HG03135 (cell line): ENCODE data around the gene ELMOD1.

ENCODE experiments used
- ATAC-seq: cut with Tn5 transposase; IDR thresholded peaks from one replicate; pipeline ENCODE4 v1.9.1; 2021; ENCODE audit warnings: mild to moderate bottlenecking, moderate library complexity; ENCODE audit not compliant: unreplicated experiment

The ELMOD1 gene

DNA sequence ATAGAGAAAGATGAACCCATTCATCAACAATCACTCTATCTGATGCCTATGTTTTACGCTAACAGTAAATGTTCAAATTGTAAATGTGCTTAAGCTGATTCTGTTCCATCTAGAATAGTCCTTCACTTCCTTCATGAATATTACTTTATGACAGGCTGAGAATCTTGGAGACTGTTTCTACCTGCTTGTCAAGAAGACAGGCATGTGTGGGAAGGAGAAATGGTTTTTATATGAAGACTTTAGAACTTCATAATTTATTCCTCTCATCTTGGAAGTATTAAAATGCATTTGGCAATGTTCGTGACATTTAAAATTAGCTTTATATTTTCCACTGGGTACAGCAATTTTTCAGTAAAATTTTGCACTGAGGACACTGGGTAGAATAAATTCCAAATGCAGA, 41.0 kb downstream of the ELMOD1 start:
- no peak for ATAC-seq

- no peak for ATAC-seq
Measured at GRCh38 chr11:107646783-107647182, 55.8 kb downstream of the ELMOD1 start.

DNA sequence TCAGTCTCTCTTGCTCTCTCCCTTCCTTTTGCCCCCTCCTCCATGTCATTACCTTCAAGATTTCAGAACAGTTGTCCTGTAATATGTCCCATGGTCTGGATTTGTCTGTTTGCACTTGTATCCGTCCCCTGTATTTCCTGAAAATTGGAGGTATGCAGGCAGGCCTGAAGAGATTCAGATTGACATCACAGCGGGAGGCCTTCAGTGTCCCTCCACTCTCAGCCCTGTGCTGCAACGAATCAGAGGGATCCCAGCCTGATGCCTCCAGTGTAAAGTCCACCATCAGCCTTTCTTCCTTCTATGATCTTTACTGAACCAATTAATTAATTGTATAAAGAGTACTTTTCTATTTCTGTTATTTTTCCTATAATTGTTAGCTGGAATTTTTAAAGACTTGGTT, 57.3 kb downstream of the ELMOD1 start:
- no peak for ATAC-seq

GRCh38 chr11:107651672-107652071, 60.7 kb downstream of the ELMOD1 start:
- ATAC-seq = no peak

- no peak for ATAC-seq
Measured at GRCh38 chr11:107653076-107653475, 62.1 kb downstream of the ELMOD1 start.

DNA sequence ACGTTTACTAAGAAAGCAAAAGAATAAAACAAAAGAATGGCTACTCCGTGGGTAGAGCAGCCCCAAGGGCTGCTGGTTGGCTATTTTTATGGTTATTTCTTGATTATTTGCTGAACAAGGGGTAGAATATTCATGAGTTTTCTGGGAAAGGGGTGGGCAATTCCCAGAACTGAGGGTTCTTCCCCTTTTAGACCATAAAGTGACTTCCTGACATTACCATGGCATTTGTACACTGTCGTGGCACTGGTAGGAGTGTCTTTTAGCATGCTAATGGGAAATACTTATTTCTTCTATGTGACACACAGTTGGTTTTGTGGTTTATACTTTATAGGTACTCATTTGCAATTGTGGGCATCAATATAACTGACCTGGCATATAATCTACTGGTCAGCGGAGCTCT, 64.7 kb downstream of the ELMOD1 start:
- ATAC-seq = no peak

- ATAC-seq = no peak
Measured at GRCh38 chr11:107659310-107659709, 68.4 kb downstream of the ELMOD1 start.

DNA sequence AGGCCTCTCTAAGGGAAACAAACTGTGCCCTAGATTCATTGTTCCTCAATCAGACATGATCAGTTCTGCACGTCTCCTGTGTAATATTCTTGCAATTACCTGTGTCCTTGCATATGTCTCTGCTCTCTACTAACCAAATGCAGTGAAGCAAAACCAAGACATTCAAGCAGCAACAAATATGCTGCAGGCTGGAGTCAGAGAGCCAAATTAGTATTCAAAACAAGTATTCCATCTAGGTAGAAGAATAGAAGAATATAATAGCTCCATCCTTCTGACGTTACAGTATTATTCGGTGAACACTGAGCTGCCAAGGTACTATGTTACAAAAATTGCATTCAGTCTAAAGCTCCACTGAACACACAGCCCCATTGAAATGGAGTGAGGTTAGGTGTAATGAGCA, 69.1 kb downstream of the ELMOD1 start:
- no peak for ATAC-seq

DNA sequence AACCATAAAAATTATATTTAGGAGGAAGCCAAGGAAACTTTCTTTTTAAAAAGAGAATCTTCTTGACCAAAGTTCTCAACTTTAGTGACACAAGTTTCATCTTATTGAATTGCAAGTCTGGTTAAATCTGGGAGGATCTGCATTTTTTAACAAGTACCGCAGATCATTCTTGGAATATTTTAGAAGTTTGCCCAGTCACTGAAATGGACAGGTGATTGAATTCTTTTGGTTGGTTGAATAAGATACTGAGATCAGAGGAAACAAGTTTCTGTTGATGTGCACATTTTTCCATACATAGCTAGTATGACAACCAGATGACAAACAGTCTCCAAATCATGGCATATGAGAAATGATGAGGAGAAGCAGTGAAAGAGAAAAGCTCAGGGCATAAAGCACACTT, 70.7 kb downstream of the ELMOD1 start:
- no peak for ATAC-seq

- no peak for ATAC-seq
Measured at GRCh38 chr11:107665018-107665417, 74.1 kb downstream of the ELMOD1 start.

GRCh38 chr11:107666911-107667613, 76.1 kb downstream of the ELMOD1 start:
- no peak for ATAC-seq

- ATAC-seq = no peak
Measured at GRCh38 chr11:107669191-107669740, 78.3 kb downstream of the ELMOD1 start.

- ATAC-seq = no peak
Measured at GRCh38 chr11:107669893-107670601, 79.1 kb downstream of the ELMOD1 start.

GRCh38 chr11:107675902-107676301, 85.0 kb downstream of the ELMOD1 start:
- no peak for ATAC-seq

DNA sequence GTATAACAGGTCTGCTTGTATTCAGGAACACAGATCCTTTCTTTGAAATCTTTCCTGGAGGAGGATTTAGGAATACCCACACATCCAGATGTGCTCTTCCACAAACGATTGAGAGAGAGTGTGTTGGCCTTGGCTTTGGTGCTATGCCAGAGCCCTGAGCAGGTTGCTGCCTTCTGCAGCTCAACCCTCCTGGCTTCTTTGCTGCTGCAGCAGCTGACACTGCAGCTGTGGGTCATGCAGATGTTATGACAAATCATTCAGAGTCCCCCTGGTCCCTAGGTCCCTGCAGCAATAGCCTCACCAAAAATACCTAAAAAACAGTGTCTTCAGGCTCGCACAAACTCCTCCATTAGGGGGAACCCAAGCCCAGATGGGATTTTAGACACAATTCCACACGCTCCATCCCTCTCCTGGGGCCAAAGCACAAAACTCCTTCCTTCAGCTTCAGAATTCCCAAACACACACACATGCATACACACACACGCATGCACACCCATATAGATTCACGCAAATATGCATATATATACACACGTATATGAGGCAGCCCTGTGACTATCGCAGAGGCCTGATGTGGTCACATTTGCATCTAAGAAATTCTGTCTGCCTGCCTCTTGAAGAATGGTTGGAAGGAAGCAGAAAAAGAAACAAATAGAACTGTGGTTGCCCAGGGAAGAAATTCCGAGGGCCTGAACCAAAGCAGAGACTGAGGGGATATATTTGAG, 85.5 kb downstream of the ELMOD1 start:
- no peak for ATAC-seq

- no peak for ATAC-seq
Measured at GRCh38 chr11:107677924-107678631, 87.1 kb downstream of the ELMOD1 start.

- ATAC-seq = no peak
Measured at GRCh38 chr11:107678632-107678971, 87.7 kb downstream of the ELMOD1 start.

GRCh38 chr11:107679255-107680024, 88.5 kb downstream of the ELMOD1 start:
- ATAC-seq = no peak

GRCh38 chr11:107682171-107682570, 91.2 kb downstream of the ELMOD1 start:
- no peak for ATAC-seq

DNA sequence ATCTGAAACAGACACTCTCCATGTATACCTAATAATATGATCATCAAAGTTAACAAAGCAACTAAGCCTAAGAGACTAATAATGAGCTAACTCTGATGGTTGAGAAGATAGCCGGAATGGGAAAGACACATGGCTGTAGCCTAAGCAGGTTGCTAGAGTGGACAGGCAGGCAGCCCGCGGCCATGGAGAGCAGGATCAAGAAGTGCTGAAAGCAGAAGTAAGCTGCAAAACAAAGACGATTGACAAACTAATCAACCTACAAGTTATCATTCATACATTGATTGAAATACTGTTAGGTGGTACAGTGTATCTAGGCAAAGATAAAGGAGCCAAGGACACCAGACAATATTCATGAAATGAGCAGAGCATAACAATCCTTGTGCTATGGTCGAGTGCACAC, 91.6 kb downstream of the ELMOD1 start:
- ATAC-seq = no peak
